ENCODE data around the gene ANAPC13. TPM values are rescaled to one million over a fixed set of nuclear protein-coding genes. Genes with fewer than 3 reads are reported as not detected.

The ANAPC13 gene
- total and polyA plus RNA-seq, 2 of the 4 experiments (the other 2 are of a cell fraction), result 43.4 to 62.9 TPM

- Histone ChIP-seq H3K27me3 (ENCODE audit: control insufficient read depth, insufficient read depth, low read length) (no peaks in the 10 kb centered on the region), H3K9me1 (ENCODE audit: insufficient read depth, low read length) (peaks cover 30% of the 10 kb centered on the region), H2AFZ (replicated peaks; ENCODE audit: low read length, poor library complexity) (peak overlapping the region; percentile 96), H3K4ac (ENCODE audit: low read depth, low read length) (peak overlapping the region; percentile 97), H3K9me3 (ENCODE audit: control insufficient read depth, insufficient read depth, low read length) (no peaks in the 10 kb centered on the region), H4K20me1 (ENCODE audit: insufficient read depth, low read length) (no peaks in the 10 kb centered on the region), H4K5ac (ENCODE audit: low read depth, low read length) (peak overlapping the region; percentile 96), H2BK15ac (ENCODE audit: low read depth, low read length) (peak overlapping the region; percentile 99), H3K4me1 (ENCODE audit: control insufficient read depth, insufficient read depth, low read length) (peaks cover 25% of the 10 kb centered on the region), H3K23ac (ENCODE audit: low read depth, low read length) (peak overlapping the region; percentile 97), H3K18ac (ENCODE audit: low read depth, low read length) (peak overlapping the region; percentile 95), H2AK5ac (ENCODE audit: low read depth, low read length) (peak overlapping the region; percentile 96), H3K4me3 (ENCODE audit: insufficient read depth, low read depth, low read length) (peak overlapping the region; percentile 54), H4K8ac (ENCODE audit: low read depth in 2 of 2, low read length in 2 of 2) (peak overlapping the region; percentile 98 to 100), H3K79me1 (ENCODE audit: low read depth in 1 of 2, low read length in 2 of 2) (peaks cover 36 to 63% of the 10 kb centered on the region in 2 experiments), H3K9ac (ENCODE audit: low read depth, low read length) (peak overlapping the region; percentile 90), H2BK5ac (ENCODE audit: low read depth, low read length, poor library complexity, severe bottlenecking) (peak overlapping the region; percentile 92), H3K14ac (replicated peaks; ENCODE audit: low read depth, low read length) (peak overlapping the region; percentile 98), H4K91ac (ENCODE audit: insufficient read depth, low read depth, low read length) (peak overlapping the region; percentile 98), H3K56ac (ENCODE audit: extremely low read depth, insufficient read depth, low read length) (peak overlapping the region; percentile 99), H3K27ac (ENCODE audit: insufficient read depth, low read length) (peak overlapping the region; percentile 93), H2AK9ac (replicated peaks; ENCODE audit: low read depth, low read length, poor library complexity) (peak overlapping the region; percentile 99), H3K4me2 (ENCODE audit: low read depth, low read length) (peak overlapping the region; percentile 89), H2BK120ac (ENCODE audit: low read depth, low read length) (peak overlapping the region; percentile 96), H2BK20ac (ENCODE audit: low read depth, low read length) (peak overlapping the region; percentile 78), H3K36me3 (ENCODE audit: control insufficient read depth, insufficient read depth, low read length) (peaks cover 8% of the 10 kb centered on the region)
- 0% methylated on average over 6 of the region's 24 CpGs; no CpG with 5 or more reads in 1 of the 2 experiments for WGBS, 2 experiments (ENCODE audit: extremely low coverage in 2 of 2, insufficient read length in 1 of 2)
- ChIA-PET CTCF (no interaction called here), POLR2A (ENCODE audit: unreplicated experiment) (interaction anchor here (0.6 to 1.4 kb wide), 3 partner anchors 13 to 172 kb away, joined by 3 read pairs; no protein-coding TSS in a partner anchor)
- ATAC-seq (ENCODE audit: low read depth), result peak; percentile 1
- dilution Hi-C loops (cut with HindIII; ENCODE audit: low sequenced_read_pairs, unreplicated experiment) (no loop called here), intact Hi-C loops (cut with micrococcal nuclease) (loop anchor here (5.0 to 10.0 kb wide), 2 partner anchors 550 to 823 kb away; partner anchors contain the start of gene TOPBP1), in situ Hi-C loops (cut with MboI; ENCODE audit: low sequenced_read_pairs) (loop anchor here (10.0 to 25.0 kb wide), 2 partner anchors 550 to 673 kb away; partner anchors contain the start of gene SRPRB)
- TF ChIP-seq BHLHE40 (IDR thresholded peaks at IDR 0.05; ENCODE audit: low read depth, low read length) (peak; percentile 70), CTCF (conservative IDR thresholded peaks at IDR 0.05; ENCODE audit: low read depth, low read length) (no peak), USF2 (IDR thresholded peaks at IDR 0.05; ENCODE audit: low read depth, low read length) (peak; percentile 60)
- DNase-seq, result no peak
- BruUV-seq (replicated peaks), result TSS peak; percentile 69
Measured at GRCh38 chr3:134485075-134485717, 589 bp downstream of the ANAPC13 start.

Data from IMR-90 (cell line).